Breast epithelium (tissue), 4 donors: Measurements from ENCODE around the gene IL12A. TPM values are rescaled to one million over a fixed set of nuclear protein-coding genes. Genes with fewer than 3 reads are reported as not detected.

Experiments used
- DNase-seq, 2 donors: peaks; one replicate each; pipeline ENCODE4 v3.0.0-alpha.2; 2019; ENCODE audit warnings: low spot score in 2 of 2
- H3K27ac ChIP-seq, 2 donors: fragments of 200-600 bp; sonication (generic) in 1 of 2; one replicate each; pipeline ENCODE4 v1.5.1; 2016 to 2019; ENCODE audit warnings: mild to moderate bottlenecking in 1 of 2
- H3K27me3 ChIP-seq, 2 donors: fragments of 200-600 bp; sonication (generic) in 1 of 2; one replicate each; pipeline versions ENCODE4 v1.5.1 to v1.6.0; 2017 to 2019; ENCODE audit warnings: control low read depth in 1 of 2, mild to moderate bottlenecking in 1 of 2
- H3K36me3 ChIP-seq: fragments of 200-600 bp; one replicate; pipeline ENCODE4 v1.5.1; 2019
- H3K4me1 ChIP-seq, 2 donors: fragments of 200-600 bp; sonication (generic); one replicate each; pipeline ENCODE4 v1.5.1; 2016 to 2019; ENCODE audit warnings: control low read depth in 1 of 2
- H3K4me3 ChIP-seq, 3 donors: fragments of 200-600 bp; sonication (generic); 1 replicate in 2 of 3; 2 replicates in 1 of 3; pipeline ENCODE4 v1.5.1; 2016 to 2019; ENCODE audit warnings: mild to moderate bottlenecking in 3 of 3, moderate library complexity in 2 of 3
- H3K9me3 ChIP-seq, 2 donors: fragments of 200-600 bp; sonication (generic) in 1 of 2; one replicate each; pipeline ENCODE4 v1.5.1; 2016 to 2019; ENCODE audit warnings: control low read depth in 1 of 2
- CTCF ChIP-seq, 3 donors: fragments of 450-650 bp; IDR thresholded peaks; one replicate each; pipeline ENCODE4 v1.5.1; 2016 to 2017; ENCODE audit warnings: antibody characterized with exemption in 3 of 3, mild to moderate bottlenecking in 3 of 3, moderate library complexity in 3 of 3
- POLR2A ChIP-seq: fragments of 450-650 bp; IDR thresholded peaks from one replicate; pipeline ENCODE4 v1.6.1; 2016; ENCODE audit warnings: antibody characterized with exemption, mild to moderate bottlenecking, moderate library complexity
- POLR2AphosphoS5 ChIP-seq, 3 donors: sonication (generic); formaldehyde crosslinking; IDR thresholded peaks; one replicate each; pipeline ENCODE4 v1.6.1; 2017; ENCODE audit warnings: antibody characterized with exemption in 3 of 3
- intact Hi-C: fragments of 100-400 bp; cut with DNase I; formaldehyde crosslinking; loops from one replicate; pipeline ENCODE4 v1.15.1; 2023; ENCODE audit warnings: low total_unique reads
- total RNA-seq, 3 donors: library from RNA; depleted of rRNA; stranded (reverse); fragments of >200 nt; gene quantifications; one replicate each; pipeline ENCODE4 v1.1.0, GENCODE V29; 2016

Gene IL12A
- total RNA-seq, 3 donors from 2014 or later: 0.98 TPM; not detected in 2

- H3K4me1 ChIP-seq: no peaks in the 10 kb centered on the region
- intact Hi-C loops: no loop called here
- no peaks in the 10 kb centered on the region for H3K36me3 ChIP-seq
- no peaks in the 10 kb centered on the region for H3K9me3 ChIP-seq
- no peak overlapping the region for H3K27ac ChIP-seq
- no peak overlapping the region for H3K4me3 ChIP-seq
- DNase-seq: no peak
- TF ChIP-seq CTCF (IDR thresholded peaks at IDR 0.05): no peak
- no peak for TF ChIP-seq POLR2A
- no peak for TF ChIP-seq POLR2AphosphoS5 (IDR thresholded peaks at IDR 0.05)
- H3K27me3 ChIP-seq: no peaks in the 10 kb centered on the region
Observed at GRCh38 chr3:159991591-159991990, 3.0 kb downstream of the IL12A start.

- DNase-seq: no peak
- H3K4me1 ChIP-seq: no peaks in the 10 kb centered on the region
- no peak for TF ChIP-seq CTCF (IDR thresholded peaks at IDR 0.05)
- intact Hi-C loops: no loop called here
- H3K27me3 ChIP-seq: no peaks in the 10 kb centered on the region
- no peaks in the 10 kb centered on the region for H3K9me3 ChIP-seq
- no peaks in the 10 kb centered on the region for H3K36me3 ChIP-seq
- no peak overlapping the region for H3K4me3 ChIP-seq
- H3K27ac ChIP-seq: no peak overlapping the region
Observed at GRCh38 chr3:159992589-159992988, 4.0 kb downstream of the IL12A start.

DNA sequence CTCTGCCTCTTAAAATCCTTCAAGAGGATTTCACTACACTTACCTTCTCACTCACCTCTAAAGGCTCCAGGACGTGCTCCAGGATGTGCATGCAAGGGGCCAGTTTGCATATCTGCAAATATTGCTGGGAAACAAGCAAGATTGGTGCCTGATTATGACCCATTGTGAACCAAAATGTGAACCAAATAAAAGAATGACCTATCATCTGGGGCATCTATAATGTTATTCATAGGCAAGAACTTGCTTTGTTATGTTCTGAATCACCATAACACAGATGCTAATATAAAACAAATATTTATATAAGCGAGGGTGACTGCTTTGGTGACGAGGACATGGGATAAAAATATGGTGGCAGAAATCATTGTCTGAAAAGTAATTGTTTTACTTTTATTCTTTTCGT is 5.5 kb downstream of the IL12A start:
- no peak overlapping the region for H3K4me3 ChIP-seq
- TF ChIP-seq POLR2AphosphoS5 (IDR thresholded peaks at IDR 0.05) (no peak), POLR2A (no peak), CTCF (IDR thresholded peaks at IDR 0.05) (no peak)
- H3K27ac ChIP-seq: no peak overlapping the region
- intact Hi-C loops: no loop called here
- H3K36me3 ChIP-seq: no peaks in the 10 kb centered on the region
- no peak for DNase-seq
- no peaks in the 10 kb centered on the region for H3K4me1 ChIP-seq
- no peaks in the 10 kb centered on the region for H3K9me3 ChIP-seq
- H3K27me3 ChIP-seq: no peaks in the 10 kb centered on the region

- intact Hi-C loops: no loop called here
- Histone ChIP-seq H3K4me3 (no peak overlapping the region), H3K4me1 (no peaks in the 10 kb centered on the region), H3K36me3 (no peaks in the 10 kb centered on the region), H3K27me3 (no peaks in the 10 kb centered on the region), H3K9me3 (no peaks in the 10 kb centered on the region), H3K27ac (no peak overlapping the region)
- DNase-seq: no peak
- TF ChIP-seq POLR2A (no peak), CTCF (IDR thresholded peaks at IDR 0.05) (no peak), POLR2AphosphoS5 (IDR thresholded peaks at IDR 0.05) (no peak)
Observed at GRCh38 chr3:159995091-159995490, 6.5 kb downstream of the IL12A start.

GRCh38 chr3:159996018-159996417 is 7.4 kb downstream of the IL12A start:
- intact Hi-C loops: no loop called here

More at GRCh38 chr3:159996018-159996417, 7.4 kb downstream of the IL12A start:
- Histone ChIP-seq H3K36me3 (no peaks in the 10 kb centered on the region), H3K9me3 (no peaks in the 10 kb centered on the region), H3K27me3 (no peaks in the 10 kb centered on the region), H3K4me3 (no peak overlapping the region), H3K27ac (no peak overlapping the region), H3K4me1 (no peaks in the 10 kb centered on the region)
- TF ChIP-seq CTCF (IDR thresholded peaks at IDR 0.05) (no peak), POLR2A (no peak), POLR2AphosphoS5 (IDR thresholded peaks at IDR 0.05) (no peak)
- no peak for DNase-seq
